ENCODE data around the gene MEI4.

MEI4 gene

GRCh38 chr6:77883851-77884250, 231.0 kb downstream of the MEI4 start:
- no peak for DNase-seq (ENCODE audit: low spot score)
- POLR2A ChIA-PET (ENCODE audit: low non-redundant PET): no interaction called here
- no peak for TF ChIP-seq CTCF (conservative IDR thresholded peaks at IDR 0.05; ENCODE audit: low read depth)
- CTCF ChIA-PET: no interaction called here
- no peak overlapping the region for H3K27ac ChIP-seq

GRCh38 chr6:77893391-77893790, 240.6 kb downstream of the MEI4 start:
- no peak overlapping the region for H3K27ac ChIP-seq
- ChIA-PET POLR2A (ENCODE audit: low non-redundant PET) (no interaction called here), CTCF (interaction anchor here (0.7 kb wide), 1 partner anchor 144 kb away, joined by 4 read pairs; no protein-coding TSS in a partner anchor)
- no peak for DNase-seq (ENCODE audit: low spot score)
- TF ChIP-seq CTCF (conservative IDR thresholded peaks at IDR 0.05; ENCODE audit: low read depth): no peak

GRCh38 chr6:77906070-77906469, 253.2 kb downstream of the MEI4 start:
- ChIA-PET CTCF (no interaction called here), POLR2A (ENCODE audit: low non-redundant PET) (no interaction called here)
- no peak for TF ChIP-seq CTCF (conservative IDR thresholded peaks at IDR 0.05; ENCODE audit: low read depth)
- no peak for DNase-seq (ENCODE audit: low spot score)
- no peak overlapping the region for H3K27ac ChIP-seq

GRCh38 chr6:77910826-77911225, 258.0 kb downstream of the MEI4 start:
- TF ChIP-seq CTCF (conservative IDR thresholded peaks at IDR 0.05; ENCODE audit: low read depth): no peak
- H3K27ac ChIP-seq: no peak overlapping the region
- CTCF ChIA-PET: no interaction called here
- POLR2A ChIA-PET (ENCODE audit: low non-redundant PET): no interaction called here
- no peak for DNase-seq (ENCODE audit: low spot score)

GRCh38 chr6:77926198-77926751, 273.4 kb downstream of the MEI4 start:
- ChIA-PET POLR2A (ENCODE audit: low non-redundant PET) (no interaction called here), CTCF (interaction anchor here (0.6 kb wide), 1 partner anchor 12 kb away, joined by 4 read pairs; no protein-coding TSS in a partner anchor)
- no peak overlapping the region for H3K27ac ChIP-seq
- no peak for DNase-seq (ENCODE audit: low spot score)
- no peak for TF ChIP-seq CTCF (conservative IDR thresholded peaks at IDR 0.05; ENCODE audit: low read depth)

GRCh38 chr6:77930382-77930781, 277.5 kb downstream of the MEI4 start:
- POLR2A ChIA-PET (ENCODE audit: low non-redundant PET): no interaction called here
- no peak overlapping the region for H3K27ac ChIP-seq
- no peak for TF ChIP-seq CTCF (conservative IDR thresholded peaks at IDR 0.05; ENCODE audit: low read depth)
- no peak for DNase-seq (ENCODE audit: low spot score)
- CTCF ChIA-PET: no interaction called here

- ChIA-PET CTCF (no interaction called here), POLR2A (ENCODE audit: low non-redundant PET) (no interaction called here)
- no peak overlapping the region for H3K27ac ChIP-seq
- TF ChIP-seq CTCF (conservative IDR thresholded peaks at IDR 0.05; ENCODE audit: low read depth): no peak
- DNase-seq (ENCODE audit: low spot score): no peak
Measured at GRCh38 chr6:77930952-77931351, 278.1 kb downstream of the MEI4 start.

All from RWPE1 (cell line).